Stimulated activated CD8-positive, alpha-beta memory T cell treated with anti-CD3 and anti-CD28 coated beads, Interleukin-12 subunit alpha, Interleukin-12 subunit beta, amount 100 ng/mL, for 24 hours (primary cell): ENCODE results near the gene SYNE2.

Source experiments
- DNase-seq: peaks from one replicate; pipeline ENCODE4 v3.0.0-alpha.2; 2020; ENCODE audit errors: extremely low read depth

SYNE2 gene

DNA sequence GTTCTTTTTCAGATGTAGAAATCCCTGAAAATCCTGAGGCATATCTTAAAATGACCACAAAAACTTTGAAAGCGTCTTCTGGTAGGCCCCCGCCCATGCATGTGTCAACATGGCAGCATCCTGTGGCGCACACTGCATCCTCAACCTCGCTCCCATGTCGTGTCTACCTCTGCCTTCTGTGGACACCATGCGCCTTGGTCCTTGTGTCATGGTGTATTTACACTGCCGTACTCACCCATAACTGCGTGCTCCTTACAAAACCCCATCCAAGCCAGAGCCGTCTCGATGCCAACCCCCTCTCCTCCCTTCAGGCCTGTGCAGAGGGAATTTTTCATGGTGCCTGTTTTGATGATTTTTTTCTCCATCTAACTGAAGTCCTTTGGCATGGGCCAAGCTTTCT, 362.5 kb downstream of the SYNE2 start:
- DNase-seq = no peak

GRCh38 chr14:64215978-64216377, 363.2 kb downstream of the SYNE2 start:
- DNase-seq = no peak

DNA sequence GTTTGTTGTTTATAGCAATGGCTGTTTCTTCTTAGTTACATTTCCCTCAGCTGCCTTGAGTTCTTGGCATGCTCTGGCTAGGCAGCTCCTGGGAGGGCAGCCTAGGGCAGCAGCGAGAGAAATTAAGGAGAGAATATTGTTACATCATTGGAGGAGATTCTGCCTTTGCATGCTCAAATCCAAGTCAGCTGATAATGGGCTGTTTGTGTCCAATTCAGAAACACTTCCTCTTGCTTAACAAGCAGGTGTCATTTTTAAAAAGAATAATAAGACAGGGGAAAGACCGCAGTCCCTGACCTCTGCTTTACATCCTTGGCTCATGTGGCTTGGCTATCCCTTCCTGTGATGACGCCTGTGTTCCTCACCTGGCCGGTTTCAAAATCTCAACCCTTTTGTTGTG, 364.5 kb downstream of the SYNE2 start:
- no peak for DNase-seq

- no peak for DNase-seq
Measured at GRCh38 chr14:64217834-64218233, 365.0 kb downstream of the SYNE2 start.

GRCh38 chr14:64218344-64219240, 365.8 kb downstream of the SYNE2 start:
- no peak for DNase-seq

GRCh38 chr14:64220056-64220455, 367.3 kb downstream of the SYNE2 start:
- DNase-seq = no peak

GRCh38 chr14:64220466-64220865, 367.7 kb downstream of the SYNE2 start:
- no peak for DNase-seq

DNA sequence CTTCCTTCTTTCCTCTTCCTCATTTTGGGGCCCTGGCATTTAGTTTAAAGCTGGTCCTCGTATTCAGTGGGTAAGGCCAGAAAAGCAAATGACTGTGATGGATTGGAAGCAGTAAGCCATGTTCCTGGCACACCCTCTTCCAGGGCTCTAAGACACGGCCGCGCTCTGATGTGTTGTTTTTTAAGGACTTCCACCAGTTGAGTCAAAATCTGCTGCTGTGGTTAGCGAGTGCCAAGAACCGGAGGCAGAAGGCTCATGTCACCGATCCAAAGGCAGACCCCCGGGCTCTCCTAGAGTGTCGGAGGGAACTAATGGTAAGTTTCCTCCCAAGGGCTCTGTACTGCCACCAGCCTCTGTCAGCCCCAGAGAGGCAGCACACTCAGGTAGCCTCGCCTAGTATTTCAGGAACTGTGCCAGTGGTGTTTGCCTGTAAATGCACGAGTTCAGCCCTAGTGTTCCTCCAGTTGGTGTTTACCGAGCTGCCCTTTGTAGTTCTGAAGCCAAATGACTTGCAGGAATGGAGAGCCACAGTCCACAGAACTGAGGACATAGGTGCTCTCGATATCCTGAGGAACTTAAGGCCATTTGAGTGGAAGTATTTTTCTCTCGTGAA, 368.7 kb downstream of the SYNE2 start:
- DNase-seq = no peak

DNA sequence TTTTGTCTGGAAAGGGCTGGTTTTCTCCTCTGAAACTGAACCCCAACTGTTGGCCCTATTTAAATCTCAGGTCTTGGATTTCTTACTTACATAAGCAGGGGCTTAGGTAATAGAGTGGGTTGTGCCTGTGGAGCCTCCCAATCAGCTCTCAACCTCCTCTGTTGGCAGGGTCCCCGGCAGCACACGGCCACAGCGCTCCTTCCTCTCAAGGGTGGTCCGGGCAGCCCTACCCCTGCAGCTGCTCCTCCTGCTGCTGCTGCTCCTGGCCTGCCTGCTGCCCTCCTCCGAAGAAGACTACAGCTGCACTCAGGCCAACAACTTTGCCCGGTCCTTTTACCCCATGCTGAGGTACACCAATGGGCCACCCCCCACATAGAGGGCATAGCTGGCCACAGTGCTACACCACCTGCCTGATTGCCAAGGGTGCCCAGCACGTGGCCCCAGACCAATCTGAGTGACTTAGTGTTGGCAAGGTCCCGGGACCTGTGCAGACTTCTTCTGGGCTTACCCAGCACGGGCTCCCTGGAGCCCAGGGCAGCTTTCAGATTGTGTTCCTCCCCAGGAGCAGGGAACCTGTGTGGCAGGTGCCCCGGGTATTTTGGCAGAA, 372.4 kb downstream of the SYNE2 start:
- no peak for DNase-seq

DNA sequence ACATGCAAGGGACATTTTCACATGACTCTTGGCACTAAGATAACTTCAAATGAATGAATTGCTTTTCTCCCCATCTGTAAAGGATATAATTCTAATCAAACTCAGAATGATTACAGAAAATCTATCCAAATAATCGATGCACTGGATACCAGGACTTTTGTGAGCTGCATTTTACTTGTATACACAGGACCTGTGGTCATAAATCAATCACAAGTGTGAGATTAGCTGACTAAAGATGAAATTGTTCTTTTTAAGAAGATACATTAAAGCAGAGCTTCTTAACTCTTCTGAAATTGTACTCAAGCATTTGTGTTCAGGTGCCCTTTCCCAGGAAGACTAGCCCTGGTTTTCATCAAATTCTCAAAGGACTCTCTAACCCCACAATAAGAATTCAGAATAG, 375.1 kb downstream of the SYNE2 start:
- DNase-seq = no peak

DNA sequence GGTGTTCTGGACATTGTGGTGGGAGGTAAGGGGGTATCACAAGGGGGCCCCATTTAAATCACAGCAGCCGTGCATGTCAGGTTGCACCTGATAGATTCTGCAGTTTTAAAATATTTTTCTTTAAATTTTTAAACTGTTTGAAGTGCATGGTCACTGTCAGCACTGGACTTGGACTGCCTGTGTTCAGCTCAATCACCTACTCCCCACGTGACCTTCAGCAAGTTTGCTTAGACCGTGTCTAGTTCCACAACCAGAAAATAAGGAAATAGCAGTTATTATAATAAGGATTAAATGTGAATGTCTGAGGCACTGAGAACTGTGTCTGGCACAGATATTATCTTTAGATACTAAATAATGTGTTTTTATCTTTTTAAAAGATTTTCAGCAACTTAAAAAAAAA, 376.7 kb downstream of the SYNE2 start:
- no peak for DNase-seq

DNA sequence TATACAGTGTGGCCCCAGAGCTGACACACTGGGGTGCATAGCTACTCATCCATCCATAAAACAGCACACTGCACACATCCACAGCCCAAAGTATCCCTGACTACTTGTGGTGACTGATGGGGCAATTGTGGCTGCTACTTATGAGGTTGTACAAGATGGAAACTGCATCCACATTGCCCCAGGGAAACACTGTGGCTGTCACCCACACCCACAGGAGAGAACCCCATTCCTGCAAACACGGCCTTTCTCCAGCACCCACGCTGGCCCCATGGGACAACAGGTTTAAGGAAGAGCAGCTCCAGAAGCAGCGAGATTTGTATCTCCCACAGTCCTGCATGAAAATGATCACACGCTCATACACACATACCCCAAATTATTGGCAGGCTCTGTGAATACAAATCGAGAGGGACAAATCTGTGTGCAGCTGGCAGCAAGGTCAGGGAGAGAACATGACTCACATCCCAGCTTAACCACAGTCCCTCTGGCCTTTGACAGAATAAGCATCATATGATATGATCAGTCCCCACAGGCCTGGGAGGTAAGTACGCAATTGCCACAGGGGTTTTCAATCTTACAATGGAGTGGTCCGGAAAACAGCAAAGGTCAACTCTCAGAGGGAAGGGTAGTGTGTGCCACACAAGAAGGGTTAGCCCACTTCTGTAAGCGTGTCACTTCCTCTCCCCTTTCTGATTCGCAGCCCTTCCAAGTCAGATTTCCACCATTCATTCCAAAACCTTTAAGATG, 379.5 kb downstream of the SYNE2 start:
- DNase-seq = no peak

GRCh38 chr14:64232944-64233343, 380.1 kb downstream of the SYNE2 start:
- no peak for DNase-seq

- no peak for DNase-seq
Measured at GRCh38 chr14:64233531-64234190, 380.9 kb downstream of the SYNE2 start.

GRCh38 chr14:64234877-64235651, 382.3 kb downstream of the SYNE2 start:
- DNase-seq = no peak

DNA sequence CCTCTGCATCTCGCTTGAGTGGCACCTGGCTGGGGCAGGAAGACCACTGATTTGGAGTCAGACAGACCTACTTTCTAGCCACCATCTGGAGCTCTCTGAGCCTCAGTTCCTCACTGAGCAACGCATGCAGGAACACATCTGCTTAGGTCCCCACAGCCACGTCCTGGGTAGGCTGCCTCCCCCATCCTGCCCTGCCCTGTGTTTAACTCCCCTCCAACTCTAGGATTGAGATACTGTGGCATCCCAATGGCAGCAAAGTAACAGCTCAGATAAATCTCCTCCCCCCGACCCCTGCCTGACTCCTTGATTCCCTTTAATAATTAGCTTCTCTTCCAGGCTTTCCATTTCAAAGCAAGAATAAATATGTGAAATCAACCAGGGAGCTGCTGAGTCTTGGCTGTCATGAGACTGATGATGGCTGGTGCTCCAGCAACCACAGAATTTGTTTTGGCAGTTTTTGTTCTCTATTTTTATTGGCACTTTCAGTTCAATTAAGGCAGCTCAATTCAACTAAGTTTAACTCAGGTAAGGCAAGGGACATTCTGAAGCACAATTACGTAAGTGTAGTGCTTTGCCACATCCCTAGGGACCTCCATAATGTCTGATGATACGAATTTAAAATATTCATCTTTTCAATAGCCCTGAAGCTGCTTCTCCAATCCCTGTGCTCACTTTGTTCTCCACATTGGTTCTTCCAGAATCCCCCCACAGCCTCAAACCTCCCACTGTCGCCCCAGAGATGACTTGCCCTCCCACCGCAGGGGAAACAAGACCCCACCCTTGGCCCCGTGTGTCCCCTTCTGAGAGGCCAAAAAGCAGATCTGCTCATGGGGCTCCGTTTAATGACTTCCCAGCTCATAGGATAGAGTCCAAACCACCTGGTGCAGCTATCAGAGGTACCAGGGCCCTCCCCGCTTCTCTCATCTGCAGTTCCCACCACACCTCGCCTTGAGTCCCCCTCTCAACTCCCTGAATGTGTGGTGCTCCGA, 383.1 kb downstream of the SYNE2 start:
- no peak for DNase-seq

GRCh38 chr14:64238049-64238448, 385.2 kb downstream of the SYNE2 start:
- DNase-seq = no peak

DNA sequence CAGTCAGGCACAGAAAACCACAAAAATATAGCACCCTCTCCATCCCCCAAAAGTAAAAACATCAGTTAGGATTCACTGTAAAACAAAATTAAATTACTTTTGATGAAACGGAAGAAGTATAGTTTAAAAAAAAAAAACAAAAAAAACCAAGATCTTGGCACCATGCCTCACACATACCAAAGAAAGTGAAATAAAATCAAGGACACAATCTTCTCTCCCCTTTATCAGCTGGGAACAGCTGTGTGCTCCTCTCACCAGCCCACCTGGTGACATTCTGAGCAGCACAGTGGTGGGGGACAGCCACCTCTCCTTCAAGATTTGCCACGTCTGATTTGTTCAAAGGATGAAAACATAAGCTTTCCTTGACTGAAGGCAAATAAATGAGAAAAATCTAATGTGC, 385.8 kb downstream of the SYNE2 start:
- no peak for DNase-seq

DNA sequence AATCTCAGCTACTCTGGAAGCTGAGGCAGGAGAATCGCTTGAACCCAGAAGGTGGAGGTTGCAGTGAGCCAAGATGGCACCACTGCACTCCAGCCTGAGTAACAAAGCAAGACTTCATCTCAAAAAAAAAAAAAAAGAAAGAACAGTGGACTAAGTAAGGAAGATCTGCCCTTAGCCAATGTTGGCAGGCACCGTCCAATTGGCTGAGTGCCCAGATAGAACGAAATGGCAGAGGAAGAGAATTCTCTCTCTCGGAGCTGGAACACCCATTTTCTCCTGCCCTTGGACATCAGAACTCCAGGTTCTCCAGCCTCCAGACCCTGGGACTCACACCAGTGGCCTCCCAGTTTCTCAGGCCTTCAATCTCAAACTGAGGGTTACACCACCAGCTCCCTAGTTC, 391.5 kb downstream of the SYNE2 start:
- DNase-seq = no peak

DNA sequence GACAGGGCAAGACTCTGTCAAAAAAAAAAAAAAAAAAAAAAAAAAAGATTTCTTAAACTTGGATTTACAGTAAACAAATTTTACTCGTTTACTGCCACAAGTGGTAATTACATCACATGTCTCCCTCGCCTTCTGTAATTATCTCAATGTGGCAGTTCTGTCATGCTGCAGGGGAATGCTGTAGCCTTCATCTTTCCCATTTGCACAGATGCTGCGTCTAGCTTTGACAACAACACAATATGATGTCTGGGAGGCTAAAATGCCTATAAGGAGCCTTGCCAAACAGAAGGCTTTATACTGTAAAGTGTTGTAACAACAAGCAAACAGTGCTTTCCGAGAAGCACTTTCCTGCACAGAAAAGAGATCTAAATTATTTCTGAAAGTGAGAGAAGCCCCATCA, 392.7 kb downstream of the SYNE2 start:
- no peak for DNase-seq
